Naive thymus-derived CD4-positive, alpha-beta T cell (primary cell): Measurements from ENCODE around the gene CDYL2. TPM values are rescaled to one million over a fixed set of nuclear protein-coding genes. Genes with fewer than 3 reads are reported as not detected.
A peak's percentile ranks its signal among the peaks of the same experiment; 100 is the strongest.

Experiments used
- ATAC-seq: fragments of 150-1000 bp; cut with Tn5 transposase; 2 replicates; pipeline ENCODE4 v1.10.0; 2021; ENCODE audit warnings: mild to moderate bottlenecking, moderate library complexity
- CTCF ChIA-PET: fragments of 350-600 bp; sonication (Branson Sonifier 250); formaldehyde crosslinking; loops from one replicate; lab custom pipeline; 2021; ENCODE audit warnings: antibody characterized with exemption; lab: Charles Lee
- POLR2A ChIA-PET: fragments of 350-600 bp; sonication (Branson Sonifier 250); formaldehyde crosslinking; loops from one replicate; lab custom pipeline; 2021; ENCODE audit warnings: antibody characterized with exemption, inconsistent platforms; lab: Charles Lee
- DNase-seq, 9 donors: peaks; one replicate each; pipeline versions ENCODE4 v3.0.0 to v3.0.0-alpha.2; 2020 to 2022; ENCODE audit warnings: mixed read lengths in 1 of 9
- H3K27ac ChIP-seq: one replicate; pipeline ENCODE4 v1.7.0; 2013; ENCODE audit warnings: mild to moderate bottlenecking, low read depth, low read length, moderate library complexity
- H3K27me3 ChIP-seq, 2 donors: one replicate each; pipeline ENCODE4 v1.7.0; 2013; ENCODE audit warnings: low read length in 2 of 2, mild to moderate bottlenecking in 2 of 2, moderate library complexity in 2 of 2; ENCODE audit not compliant: control insufficient read depth in 2 of 2, insufficient read depth in 2 of 2
- H3K36me3 ChIP-seq, 3 experiments: 1 replicate in 2 of 3; 2 replicates in 1 of 3; pipeline ENCODE4 v1.7.0; 2013; ENCODE audit warnings: low read length in 3 of 3, mild to moderate bottlenecking in 3 of 3, moderate library complexity in 1 of 3; ENCODE audit not compliant: insufficient read depth in 3 of 3, control insufficient read depth in 2 of 3
- H3K4me1 ChIP-seq, 2 donors: one replicate each; pipeline ENCODE4 v1.7.0; 2013; ENCODE audit warnings: low read length in 2 of 2, mild to moderate bottlenecking in 2 of 2, moderate library complexity in 1 of 2; ENCODE audit not compliant: control insufficient read depth in 2 of 2, insufficient read depth in 2 of 2
- H3K4me3 ChIP-seq: 2 replicates; pipeline ENCODE4 v1.7.0; 2013; ENCODE audit warnings: mild to moderate bottlenecking, low read length
- H3K9me3 ChIP-seq, 3 experiments: 1 replicate in 2 of 3; 2 replicates in 1 of 3; pipeline ENCODE4 v1.7.0; 2013; ENCODE audit warnings: low read length in 3 of 3; ENCODE audit not compliant: control insufficient read depth in 2 of 3
- H3K27ac Mint-ChIP-seq, 9 donors: one replicate each; pipeline ENCODE4 v1.8.0; 2020 to 2022; ENCODE audit warnings: mixed read lengths in 9 of 9, mild to moderate bottlenecking in 8 of 9, moderate library complexity in 5 of 9, inconsistent platforms in 2 of 9
- H3K27me3 Mint-ChIP-seq, 5 donors: one replicate each; pipeline ENCODE4 v1.8.0; 2021 to 2022; ENCODE audit warnings: mixed read lengths in 5 of 5, mild to moderate bottlenecking in 1 of 5
- H3K36me3 Mint-ChIP-seq, 5 donors: one replicate each; pipeline ENCODE4 v1.8.0; 2020 to 2022; ENCODE audit warnings: mixed read lengths in 5 of 5, mild to moderate bottlenecking in 3 of 5, inconsistent platforms in 1 of 5
- H3K4me1 Mint-ChIP-seq, 7 donors: one replicate each; pipeline ENCODE4 v1.8.0; 2020 to 2022; ENCODE audit warnings: mixed read lengths in 7 of 7, mild to moderate bottlenecking in 3 of 7, inconsistent platforms in 1 of 7
- H3K4me3 Mint-ChIP-seq, 10 donors: one replicate each; pipeline ENCODE4 v1.8.0; 2020 to 2022; ENCODE audit warnings: mild to moderate bottlenecking in 10 of 10, mixed read lengths in 10 of 10, moderate library complexity in 6 of 10, inconsistent platforms in 2 of 10
- H3K9me3 Mint-ChIP-seq, 11 donors: one replicate each; pipeline ENCODE4 v1.8.0; 2020 to 2022; ENCODE audit warnings: mixed read lengths in 11 of 11, mild to moderate bottlenecking in 4 of 11, inconsistent platforms in 1 of 11, moderate library complexity in 1 of 11
- intact Hi-C, 2 donors: fragments of 100-400 bp; cut with micrococcal nuclease; formaldehyde crosslinking; loops; one replicate each; pipeline ENCODE4 v1.15.1; 2023
- polyA plus RNA-seq, 2 donors: library from polyadenylated mRNA; unstranded; fragments of 300-500 nt; fragmentation: Illumina TruSeq; gene quantifications; one replicate each; pipeline ENCODE4 v1.2.3, GENCODE V29; 2021
- total RNA-seq, 6 experiments: library from RNA in 5 of 6; stranded (reverse) in 5 of 6; gene quantifications; 1 replicate in 5 of 6; 2 replicates in 1 of 6; pipeline ENCODE4 v1.2.3 and lab custom pipeline; 2021 to 2026

The CDYL2 gene
- total and polyA plus RNA-seq, 7 experiments from 2014 or later = 0.61 to 71.3 (median 21.0) TPM

DNA sequence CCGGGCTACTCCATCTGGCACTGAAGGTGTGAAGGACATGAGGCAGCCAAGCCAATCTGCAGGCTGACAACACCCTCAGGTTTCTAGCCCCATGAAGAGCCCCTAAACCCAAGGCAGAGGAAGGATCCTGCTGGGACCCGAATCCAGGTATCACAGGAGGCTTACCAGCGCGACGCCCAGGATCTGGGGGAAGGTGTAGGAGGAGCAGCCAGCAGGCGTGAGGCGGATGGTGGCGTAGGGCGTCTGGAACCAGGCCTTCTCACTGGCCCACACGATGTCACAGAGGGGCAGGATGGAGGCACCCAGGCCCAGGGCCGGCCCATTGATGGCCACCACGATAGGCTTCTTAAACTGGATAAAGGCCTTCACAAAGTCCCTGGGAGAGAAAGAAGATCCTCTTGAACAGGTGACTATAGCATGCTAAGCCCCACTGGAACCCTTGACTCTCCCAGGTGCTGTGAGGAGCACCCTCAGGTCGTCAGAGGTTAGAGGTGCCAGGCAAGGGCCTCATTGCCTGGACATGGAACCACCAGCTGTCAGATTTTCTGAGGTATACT lies 191.9 kb downstream of the CDYL2 start:
- no peak overlapping the region for H3K27ac ChIP-seq
- intact Hi-C loops = no loop called here
- Mint-ChIP-seq H3K36me3 (peaks cover 0 to 66% (median 32%) of the 10 kb centered on the region in 5 donors), H3K27ac (no peak overlapping the region), H3K27me3 (no peaks in the 10 kb centered on the region), H3K9me3 (peaks cover 0 to 6% (median 0%) of the 10 kb centered on the region in 11 donors), H3K4me3 (no peak overlapping the region), H3K4me1 (peaks cover 0 to 15% (median 0%) of the 10 kb centered on the region in 7 donors)
- CTCF ChIA-PET = no interaction called here
- no peaks in the 10 kb centered on the region for H3K4me1 ChIP-seq
- no peak overlapping the region for H3K4me3 ChIP-seq
- no peaks in the 10 kb centered on the region for H3K27me3 ChIP-seq
- H3K36me3 ChIP-seq = no peaks in the 10 kb centered on the region
- DNase-seq (no peak), ATAC-seq (no peak)
- POLR2A ChIA-PET = no interaction called here
- no peaks in the 10 kb centered on the region for H3K9me3 ChIP-seq

DNA sequence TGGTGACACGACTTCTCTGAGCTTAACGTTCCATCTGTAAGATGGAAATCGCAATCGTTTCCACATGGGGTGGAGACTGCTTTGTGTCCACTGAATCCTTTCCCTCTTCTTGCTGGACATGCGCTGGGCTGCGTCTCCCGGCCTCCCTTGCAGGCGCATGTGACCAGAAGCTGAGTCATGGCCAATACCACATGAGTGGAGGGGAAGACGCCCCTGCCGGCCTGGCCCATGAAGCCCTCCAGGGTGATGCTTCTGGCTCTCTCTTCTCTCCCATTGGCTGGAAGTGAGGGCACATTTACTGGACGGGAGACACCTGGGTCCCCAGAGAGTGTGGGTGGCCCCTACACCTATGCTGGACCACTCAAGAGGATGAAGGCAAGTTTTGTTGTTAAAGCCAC lies 192.5 kb downstream of the CDYL2 start:
- no peak overlapping the region for H3K4me3 ChIP-seq
- POLR2A ChIA-PET = no interaction called here
- no peak for ATAC-seq

GRCh38 chr16:80611171-80611929 lies 193.0 kb downstream of the CDYL2 start:
- peaks cover 3 to 4% of the 10 kb centered on the region in 2 donors for H3K4me1 ChIP-seq
- H3K9me3 ChIP-seq = peaks cover 0 to 3% (median 0%) of the 10 kb centered on the region in 3 experiments
- H3K4me3 ChIP-seq = no peak overlapping the region
- H3K4me1 Mint-ChIP-seq = peaks cover 6 to 23% (median 8%) of the 10 kb centered on the region in 7 donors
- intact Hi-C loops = no loop called here
- no peak for DNase-seq
- H3K36me3 Mint-ChIP-seq = peaks cover 0 to 69% (median 41%) of the 10 kb centered on the region in 5 donors
- H3K4me3 Mint-ChIP-seq = no peak overlapping the region
- H3K27ac ChIP-seq = no peak overlapping the region
- ChIA-PET POLR2A (interaction anchor here (0.8 kb wide), 1 partner anchor 78 kb away, joined by 3 read pairs; no protein-coding TSS in a partner anchor), CTCF (no interaction called here)
- no peak overlapping the region for H3K27ac Mint-ChIP-seq
- H3K9me3 Mint-ChIP-seq = peaks cover 0 to 12% (median 7%) of the 10 kb centered on the region in 11 donors
- no peaks in the 10 kb centered on the region for H3K27me3 ChIP-seq
- H3K36me3 ChIP-seq = no peaks in the 10 kb centered on the region
- no peaks in the 10 kb centered on the region for H3K27me3 Mint-ChIP-seq
- no peak for ATAC-seq

More for the DNA sequence above, 192.5 kb downstream of the CDYL2 start:
- intact Hi-C loops = no loop called here
- H3K4me1 ChIP-seq = no peaks in the 10 kb centered on the region
- H3K36me3 Mint-ChIP-seq = peaks cover 0 to 68% (median 36%) of the 10 kb centered on the region in 5 donors
- CTCF ChIA-PET = no interaction called here
- H3K27ac ChIP-seq = no peak overlapping the region
- DNase-seq = no peak
- H3K9me3 ChIP-seq = peaks cover 0 to 2% (median 0%) of the 10 kb centered on the region in 3 experiments
- H3K27ac Mint-ChIP-seq = no peak overlapping the region
- H3K27me3 ChIP-seq = no peaks in the 10 kb centered on the region
- H3K4me1 Mint-ChIP-seq = peaks cover 0 to 18% (median 3%) of the 10 kb centered on the region in 7 donors
- peaks cover 0 to 8% (median 2%) of the 10 kb centered on the region in 11 donors for H3K9me3 Mint-ChIP-seq
- H3K4me3 Mint-ChIP-seq = no peak overlapping the region
- H3K27me3 Mint-ChIP-seq = no peaks in the 10 kb centered on the region
- no peaks in the 10 kb centered on the region for H3K36me3 ChIP-seq

DNA sequence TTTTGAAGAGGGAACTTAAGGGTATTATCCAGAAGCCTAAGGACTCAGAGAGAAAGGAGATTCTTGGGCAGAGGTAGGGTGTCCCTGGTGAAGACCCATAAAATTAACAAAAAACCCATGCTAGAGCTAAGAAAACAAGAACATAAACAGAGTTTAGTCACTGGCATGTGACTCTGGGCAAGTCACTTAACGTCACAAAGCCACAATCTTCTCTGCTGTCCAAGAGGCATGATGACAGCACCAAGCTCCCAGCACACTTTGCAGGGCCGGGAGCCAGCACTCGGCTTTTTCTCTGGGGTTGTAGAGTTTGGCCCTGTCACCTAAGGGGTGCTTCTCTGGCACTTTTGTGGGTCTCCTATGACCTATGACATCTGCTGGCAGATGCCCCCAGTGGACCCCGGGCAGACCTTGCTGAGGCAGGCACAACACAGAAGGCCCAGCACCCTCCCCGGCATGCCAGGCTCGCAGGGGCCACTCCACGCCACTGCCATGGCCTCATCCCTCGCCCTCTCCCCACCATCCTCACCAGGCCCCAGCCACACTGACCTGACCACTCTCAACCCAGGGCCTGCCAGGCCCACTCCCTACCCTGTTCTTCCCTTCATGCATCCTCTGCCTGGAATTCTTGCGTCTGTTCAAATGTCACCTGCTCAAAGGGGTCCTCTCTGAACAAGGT lies 193.8 kb downstream of the CDYL2 start:
- Histone ChIP-seq H3K27me3 (no peaks in the 10 kb centered on the region), H3K36me3 (no peaks in the 10 kb centered on the region), H3K9me3 (peaks cover 0 to 3% (median 0%) of the 10 kb centered on the region in 3 experiments), H3K4me1 (peaks cover 4 to 9% of the 10 kb centered on the region in 2 donors), H3K4me3 (no peak overlapping the region), H3K27ac (no peak overlapping the region)
- Mint-ChIP-seq H3K9me3 (peaks cover 0 to 14% (median 8%) of the 10 kb centered on the region in 11 donors), H3K27me3 (no peaks in the 10 kb centered on the region), H3K4me3 (no peak overlapping the region), H3K4me1 (peaks cover 10 to 27% (median 13%) of the 10 kb centered on the region in 7 donors), H3K27ac (peak overlapping the region in 1 of 9 donors; percentile 1), H3K36me3 (peaks cover 0 to 70% (median 38%) of the 10 kb centered on the region in 5 donors)
- DNase-seq (no peak), ATAC-seq (no peak)
- POLR2A ChIA-PET = interaction anchor here (0.8 kb wide), 1 partner anchor 77 kb away, joined by 3 read pairs; no protein-coding TSS in a partner anchor
- CTCF ChIA-PET = no interaction called here
- intact Hi-C loops = no loop called here

GRCh38 chr16:80608946-80609345 lies 195.5 kb downstream of the CDYL2 start:
- no peak for DNase-seq
- no peak overlapping the region for H3K4me3 ChIP-seq
- H3K27ac ChIP-seq = no peak overlapping the region
- H3K9me3 Mint-ChIP-seq = peaks cover 0 to 11% (median 7%) of the 10 kb centered on the region in 11 donors
- H3K4me3 Mint-ChIP-seq = no peak overlapping the region
- H3K27me3 ChIP-seq = no peaks in the 10 kb centered on the region
- no peak for ATAC-seq
- ChIA-PET POLR2A (interaction anchor here (0.6 to 1.3 kb wide), 2 partner anchors 28 to 47 kb away, joined by 3 read pairs; no protein-coding TSS in a partner anchor), CTCF (no interaction called here)
- H3K36me3 Mint-ChIP-seq = peaks cover 0 to 66% (median 37%) of the 10 kb centered on the region in 5 donors
- intact Hi-C loops = no loop called here
- no peaks in the 10 kb centered on the region for H3K27me3 Mint-ChIP-seq
- H3K9me3 ChIP-seq = peaks cover 0 to 3% (median 0%) of the 10 kb centered on the region in 3 experiments
- H3K36me3 ChIP-seq = no peaks in the 10 kb centered on the region
- H3K4me1 Mint-ChIP-seq = peaks cover 10 to 27% (median 13%) of the 10 kb centered on the region in 7 donors
- peak overlapping the region in 1 of 9 donors; percentile 50 for H3K27ac Mint-ChIP-seq
- H3K4me1 ChIP-seq = peaks cover 4 to 9% of the 10 kb centered on the region in 2 donors

DNA sequence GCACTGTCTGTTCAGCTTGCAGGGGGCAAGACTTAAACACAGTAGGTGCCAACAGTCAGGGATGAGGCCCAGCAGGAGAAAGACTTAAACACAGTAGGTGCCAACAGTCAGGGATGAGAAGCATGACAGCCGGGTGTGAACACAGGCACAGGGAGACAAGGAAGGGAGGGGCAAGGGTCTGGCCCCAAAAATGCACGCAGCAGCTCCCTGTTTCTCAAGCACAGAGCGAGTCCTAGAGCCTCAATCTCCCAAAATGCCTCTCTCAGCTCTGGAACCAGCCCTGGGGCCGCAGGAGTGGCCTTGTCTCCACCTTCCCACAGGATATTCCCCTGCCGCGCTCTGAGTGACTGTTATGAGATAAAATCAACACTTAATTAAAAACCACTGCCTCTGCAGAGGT lies 197.2 kb downstream of the CDYL2 start:
- H3K27me3 Mint-ChIP-seq = no peaks in the 10 kb centered on the region
- H3K36me3 Mint-ChIP-seq = peaks cover 0 to 66% (median 38%) of the 10 kb centered on the region in 5 donors
- no peak overlapping the region for H3K4me3 Mint-ChIP-seq
- peaks cover 4 to 9% of the 10 kb centered on the region in 2 donors for H3K4me1 ChIP-seq
- peaks cover 0 to 11% (median 7%) of the 10 kb centered on the region in 11 donors for H3K9me3 Mint-ChIP-seq
- DNase-seq (no peak), ATAC-seq (no peak)
- no peaks in the 10 kb centered on the region for H3K27me3 ChIP-seq
- no peaks in the 10 kb centered on the region for H3K36me3 ChIP-seq
- H3K4me3 ChIP-seq = no peak overlapping the region
- intact Hi-C loops = no loop called here
- no peak overlapping the region for H3K27ac Mint-ChIP-seq
- ChIA-PET CTCF (no interaction called here), POLR2A (no interaction called here)
- peaks cover 10 to 29% (median 13%) of the 10 kb centered on the region in 7 donors for H3K4me1 Mint-ChIP-seq
- H3K27ac ChIP-seq = no peak overlapping the region
- peaks cover 0 to 3% (median 0%) of the 10 kb centered on the region in 3 experiments for H3K9me3 ChIP-seq
